ENCODE measurements around the gene KIF9. TPM values are rescaled to one million over a fixed set of nuclear protein-coding genes. Genes with fewer than 3 reads are reported as not detected.
A peak's percentile ranks its signal among the peaks of the same experiment; 100 is the strongest.
"Not testable (repeated sequence)": the region's sequence is repeated elsewhere in the genome, so short reads cannot be mapped to it uniquely, and the experiment has no call there.

Gene KIF9
- total RNA-seq, 1 experiment from 2014 or later: 5.7 TPM

DNA sequence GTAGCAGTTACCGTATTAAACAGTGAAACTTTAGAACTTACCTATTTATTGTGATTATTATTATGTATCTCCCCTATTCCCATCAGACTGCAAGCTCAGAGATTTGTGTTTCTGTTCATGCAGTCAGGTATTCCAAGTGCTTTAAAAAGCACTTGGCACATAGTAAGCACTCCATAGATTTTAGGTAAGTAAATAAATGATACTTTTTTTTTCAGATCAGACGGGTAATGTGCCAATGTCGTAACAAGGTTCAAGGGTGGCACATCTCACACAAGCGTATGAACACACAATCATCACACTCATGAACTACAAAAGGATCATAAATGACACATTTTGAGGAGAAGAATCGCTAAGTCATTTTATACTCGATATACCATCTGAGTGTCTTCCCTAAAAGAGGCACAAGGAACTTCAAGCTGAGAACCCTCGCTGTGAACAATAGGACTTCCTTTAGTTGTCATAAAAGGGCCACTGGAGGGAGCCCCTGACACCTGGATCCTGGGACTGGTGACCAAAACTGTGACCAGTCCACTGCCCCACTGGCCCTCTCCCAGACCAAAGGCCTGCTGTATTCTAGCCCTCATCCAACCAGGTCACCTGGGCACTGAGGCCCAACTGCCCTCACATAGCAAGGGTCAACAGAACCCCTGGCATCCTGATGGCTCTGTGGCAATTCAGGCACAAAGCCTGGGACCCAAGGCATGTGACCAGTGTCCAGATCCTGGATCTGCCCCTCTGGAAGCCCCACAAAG is 32.1 kb downstream of the KIF9 start:
- peak; percentile 40 for DNase-seq (ENCODE audit: low read depth)

DNA sequence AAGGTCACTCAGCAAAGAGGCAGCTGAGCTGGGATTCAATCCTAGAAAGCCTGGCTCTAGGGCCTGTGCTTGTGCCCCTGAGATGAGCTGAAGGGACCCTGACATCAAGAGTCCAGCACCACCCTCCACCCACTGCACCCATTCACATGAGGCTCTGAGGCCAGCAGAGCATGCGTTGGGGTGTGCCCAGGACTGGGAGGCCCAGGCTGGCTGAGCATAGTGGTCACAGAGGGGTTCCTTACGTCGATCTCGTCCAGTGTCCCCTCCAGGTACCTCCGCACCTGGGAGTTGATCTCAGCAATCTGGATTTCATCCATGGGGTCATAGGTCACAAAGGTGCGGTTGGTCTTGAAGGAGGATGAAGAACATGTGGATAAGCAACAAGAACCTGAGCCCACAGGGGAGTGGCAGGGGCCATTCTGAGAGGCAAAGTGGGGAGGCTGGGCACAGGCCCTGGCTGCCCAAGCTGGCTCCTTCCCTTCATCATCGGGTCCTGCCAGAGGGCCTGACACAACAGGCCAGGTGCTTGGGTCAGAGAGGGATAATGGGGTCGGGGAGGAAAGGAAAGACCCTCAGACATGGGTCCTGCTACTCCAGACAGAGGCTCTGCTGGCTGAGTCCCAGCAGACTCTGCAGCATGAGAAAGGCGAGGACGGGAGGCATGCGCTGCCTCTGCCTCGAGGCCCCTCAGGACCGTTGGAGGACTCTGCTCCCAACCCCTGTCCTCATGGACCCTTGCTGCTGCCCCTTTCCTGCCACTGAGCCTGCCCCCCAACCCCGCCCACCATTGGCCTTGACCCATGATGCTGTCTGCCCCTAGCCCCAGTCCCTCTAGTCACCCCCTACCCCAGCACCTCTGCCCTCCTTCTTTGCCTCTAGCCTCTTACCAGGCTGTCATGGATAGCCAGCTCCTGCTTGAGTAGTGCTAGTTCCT is 35.2 kb downstream of the KIF9 start:
- DNase-seq (ENCODE audit: low read depth): no peak

DNA sequence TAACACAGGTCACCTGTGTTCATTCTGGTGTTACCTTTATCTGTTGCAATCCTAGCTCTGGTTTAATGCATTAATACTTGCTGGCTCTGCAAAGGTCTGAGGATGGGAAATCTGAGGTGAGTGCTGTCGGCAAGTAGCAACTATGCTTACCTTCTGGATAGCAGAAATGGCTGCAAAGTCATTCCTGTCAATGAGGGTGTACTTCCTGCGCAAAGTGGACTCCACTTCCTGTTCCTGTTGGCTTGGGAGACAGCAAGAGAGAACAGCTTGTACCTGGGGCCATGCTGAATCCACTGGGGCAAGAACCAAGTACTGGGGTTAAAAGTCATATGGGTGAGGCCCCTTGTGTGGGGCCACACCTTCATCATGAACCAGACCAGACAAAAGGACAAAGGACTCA is 37.3 kb downstream of the KIF9 start:
- no peak for DNase-seq (ENCODE audit: low read depth)

DNA sequence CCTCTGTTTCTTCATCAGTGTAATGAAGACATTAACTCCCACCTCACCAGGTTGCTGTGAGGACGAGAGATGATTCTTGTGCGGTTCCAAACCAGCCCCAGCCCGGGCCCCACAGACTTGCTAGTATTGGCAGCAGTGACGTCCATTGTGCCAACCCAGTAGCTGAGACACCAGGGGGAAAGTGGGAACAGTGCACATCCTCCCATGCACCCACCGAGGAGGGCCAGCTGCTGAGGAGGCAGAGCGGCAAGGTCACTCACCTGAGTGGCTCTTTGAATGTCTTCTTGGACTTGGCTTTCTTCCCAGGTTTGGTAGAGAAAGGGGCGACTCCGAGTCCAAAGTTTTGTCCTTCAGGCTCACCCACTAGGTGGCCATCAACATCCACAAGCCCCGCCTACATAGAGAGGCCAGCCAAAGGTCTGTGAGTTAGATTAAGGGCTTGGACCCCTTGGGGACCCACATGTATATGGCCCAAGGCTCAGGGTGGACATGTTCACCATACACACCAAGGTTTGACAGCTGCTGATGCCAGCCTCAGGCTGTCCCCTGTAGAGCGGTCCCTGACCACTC is 38.0 kb downstream of the KIF9 start:
- no peak for DNase-seq (ENCODE audit: low read depth)

DNA sequence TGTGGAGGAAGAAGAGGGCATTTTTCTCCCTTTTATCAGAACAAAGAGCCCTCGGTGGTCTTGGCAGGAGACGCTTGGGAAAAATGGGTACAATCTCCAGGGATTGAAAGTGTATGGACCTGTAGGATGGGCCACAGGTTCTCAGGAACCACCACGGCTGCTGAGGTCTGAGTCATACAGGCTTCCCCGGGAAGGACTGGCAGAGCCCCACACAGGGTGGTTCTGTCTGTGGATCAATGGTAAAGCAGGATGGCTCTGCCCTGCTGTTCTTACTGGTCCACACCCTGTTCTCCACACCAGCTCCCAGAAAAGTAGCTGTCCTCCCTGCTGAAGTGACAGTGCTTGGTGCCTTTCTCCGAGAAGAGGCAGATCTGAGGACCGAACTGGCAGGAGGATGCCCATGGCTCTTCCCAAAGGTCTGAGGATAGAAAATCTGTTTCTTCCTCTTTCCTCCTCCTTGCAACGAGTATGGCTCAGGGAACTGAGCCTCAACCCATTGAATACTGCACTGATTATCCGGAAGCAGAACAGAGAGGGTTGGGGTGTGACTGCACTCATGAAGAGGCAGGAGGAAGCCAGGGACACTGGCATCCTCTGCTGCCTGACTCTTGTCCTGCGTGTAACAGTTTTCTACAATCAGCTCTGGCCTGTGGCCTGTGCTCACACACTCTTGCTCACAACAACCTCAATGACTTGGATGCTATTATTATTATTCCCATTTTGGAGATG is 39.0 kb downstream of the KIF9 start:
- DNase-seq (ENCODE audit: low read depth): no peak

DNA sequence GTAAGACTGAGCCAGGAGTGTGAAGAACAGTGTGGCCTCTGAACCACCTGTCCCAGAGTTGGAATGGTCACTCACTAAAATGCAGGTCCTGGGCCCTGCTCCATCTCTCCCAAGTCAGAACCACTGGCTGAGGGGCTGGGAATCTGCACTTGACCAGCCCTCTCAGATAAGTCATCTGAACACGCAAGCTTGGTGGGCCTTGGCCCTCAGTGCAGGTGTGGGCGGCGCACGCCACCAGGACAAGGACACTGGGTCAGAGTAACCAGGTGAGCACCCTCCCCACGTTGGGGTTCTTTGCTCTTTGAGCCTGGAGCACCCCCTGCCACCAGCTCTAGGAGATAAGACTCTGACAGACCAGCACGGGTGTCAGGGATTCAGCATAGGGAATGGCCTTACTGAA is 42.7 kb downstream of the KIF9 start:
- DNase-seq (ENCODE audit: low read depth): no peak

DNA sequence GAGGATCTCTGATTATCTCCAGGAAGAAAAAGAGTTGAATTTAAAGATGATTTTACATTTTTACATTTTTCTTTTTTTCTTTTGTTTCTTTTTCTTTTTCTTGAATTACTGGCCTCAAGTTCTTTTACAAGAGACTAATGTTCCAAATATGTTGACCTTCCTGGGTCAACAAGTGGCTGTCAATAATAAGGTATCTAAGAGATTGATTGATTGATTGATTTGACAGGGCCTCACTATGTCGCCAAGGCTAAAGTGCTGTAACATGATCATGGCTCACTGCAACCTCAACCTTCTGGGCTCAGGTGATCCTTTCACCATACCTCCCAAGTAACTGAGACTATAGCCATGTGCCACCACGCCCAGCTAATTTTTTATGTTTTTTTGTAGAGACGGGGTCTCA is 44.6 kb downstream of the KIF9 start:
- DNase-seq (ENCODE audit: low read depth): no peak

DNA sequence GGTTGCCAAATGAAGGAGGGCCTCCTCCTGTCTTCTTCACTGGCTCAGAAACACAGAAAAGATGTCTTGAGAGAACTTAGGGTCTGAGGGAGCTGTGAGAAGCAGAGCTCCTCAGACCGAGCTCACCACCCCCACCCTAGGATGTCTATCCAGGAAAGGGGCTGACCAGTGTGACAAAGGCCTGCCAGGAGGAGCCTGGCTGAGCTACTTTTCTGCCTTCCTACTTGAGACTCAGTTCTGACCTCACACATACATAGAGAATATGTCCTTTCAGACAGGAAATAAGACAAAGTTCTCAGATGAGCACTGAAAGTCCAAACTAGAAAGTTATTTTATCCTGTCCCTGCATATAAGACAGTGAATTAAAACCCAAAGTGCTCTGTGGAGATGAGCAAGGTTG is 54.5 kb downstream of the KIF9 start:
- no peak for DNase-seq (ENCODE audit: low read depth)

- no peak for DNase-seq (ENCODE audit: low read depth)
Measured at GRCh38 chr3:47227678-47228077, 54.9 kb downstream of the KIF9 start.

DNA sequence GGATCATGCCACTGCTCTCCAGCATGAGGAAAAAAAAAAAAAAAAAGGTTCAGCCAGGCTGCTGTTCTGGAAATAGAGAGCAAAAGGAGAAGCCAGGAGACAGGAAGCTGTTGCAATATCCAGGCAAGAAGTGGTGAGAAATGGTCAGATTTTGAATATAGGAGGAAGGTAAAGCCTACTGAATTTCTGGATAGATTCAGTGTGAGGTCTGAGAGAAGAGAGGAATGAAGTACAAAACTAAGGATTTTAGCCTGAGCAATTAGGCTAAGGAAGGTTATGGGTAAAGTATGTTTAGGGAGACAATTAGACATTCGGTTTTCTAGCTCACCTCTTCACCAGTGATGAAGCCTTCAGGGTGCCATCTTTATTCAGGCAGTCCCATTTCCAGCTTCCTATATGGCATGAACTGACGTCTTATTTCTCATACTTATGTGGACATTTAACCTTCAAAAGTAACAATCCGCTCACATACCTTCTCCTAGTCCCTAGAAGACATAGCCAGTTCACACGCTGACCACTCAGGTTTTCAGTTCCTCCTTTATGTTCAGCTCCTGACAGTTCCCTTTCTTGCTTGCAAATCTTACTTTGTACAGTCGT is 57.2 kb downstream of the KIF9 start:
- DNase-seq (ENCODE audit: low read depth): no peak

DNA sequence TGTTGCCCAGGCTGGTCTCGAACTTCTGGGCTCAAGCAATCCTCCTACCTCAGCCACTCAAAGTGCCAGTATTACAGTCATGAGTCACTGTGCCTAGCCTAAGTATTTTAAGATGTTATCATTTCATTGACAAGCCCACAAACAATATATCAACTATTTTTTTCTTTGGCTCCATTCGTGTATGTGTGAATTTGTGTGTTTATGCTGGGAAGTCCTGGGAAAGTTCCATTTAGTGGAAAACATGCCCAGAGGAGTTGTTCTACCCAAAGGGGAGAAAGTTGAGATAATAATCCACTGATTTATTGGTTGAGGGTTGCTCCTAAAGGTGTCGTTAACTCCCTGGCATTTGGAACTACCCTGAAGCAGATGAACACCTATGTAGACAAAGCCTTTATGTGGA is 58.8 kb downstream of the KIF9 start:
- DNase-seq (ENCODE audit: low read depth): no peak

- peak; percentile 9 for DNase-seq (ENCODE audit: low read depth)
Measured at GRCh38 chr3:47221798-47222197, 60.8 kb downstream of the KIF9 start.

- DNase-seq (ENCODE audit: low read depth): no peak
Measured at GRCh38 chr3:47210863-47211405, 71.7 kb downstream of the KIF9 start.

DNA sequence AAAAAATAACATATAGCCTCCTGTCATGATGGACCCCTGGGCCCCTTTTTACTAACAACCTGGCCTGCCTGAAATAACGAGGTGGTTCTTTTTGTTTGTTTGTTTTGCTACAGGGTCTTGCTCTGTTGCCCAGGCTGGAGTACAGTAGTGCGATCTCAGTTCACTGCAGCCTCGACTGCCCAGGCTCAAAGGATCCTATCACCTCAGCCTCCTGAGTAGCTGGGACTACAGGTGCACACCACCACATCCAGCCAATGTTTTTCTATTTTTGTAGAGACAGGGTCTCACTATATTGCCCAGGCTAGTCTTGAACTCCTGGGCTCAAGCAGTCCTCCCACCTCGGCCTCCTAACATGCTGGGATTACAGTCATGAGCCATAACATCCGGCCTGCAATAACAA is 76.6 kb downstream of the KIF9 start:
- not testable (repeated sequence) for DNase-seq (ENCODE audit: low read depth)

DNA sequence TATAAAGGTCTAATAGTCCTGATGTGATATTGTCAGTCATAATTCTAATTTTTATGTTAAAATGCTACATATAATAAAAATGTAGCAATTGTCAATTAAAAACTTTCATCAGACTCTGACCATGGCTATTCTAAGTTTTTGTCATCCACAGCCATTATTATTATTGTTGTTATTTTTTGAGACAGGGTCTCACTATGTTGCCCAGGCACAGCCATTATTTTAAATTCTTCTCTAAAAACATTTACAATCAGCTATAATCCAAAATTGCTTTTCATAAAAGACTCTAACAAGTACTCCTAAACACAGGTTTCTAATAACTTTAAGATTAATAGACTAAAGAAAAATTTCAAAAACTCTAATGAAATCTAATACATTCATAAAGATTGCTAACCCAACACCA is 77.7 kb downstream of the KIF9 start:
- no peak for DNase-seq (ENCODE audit: low read depth)

DNA sequence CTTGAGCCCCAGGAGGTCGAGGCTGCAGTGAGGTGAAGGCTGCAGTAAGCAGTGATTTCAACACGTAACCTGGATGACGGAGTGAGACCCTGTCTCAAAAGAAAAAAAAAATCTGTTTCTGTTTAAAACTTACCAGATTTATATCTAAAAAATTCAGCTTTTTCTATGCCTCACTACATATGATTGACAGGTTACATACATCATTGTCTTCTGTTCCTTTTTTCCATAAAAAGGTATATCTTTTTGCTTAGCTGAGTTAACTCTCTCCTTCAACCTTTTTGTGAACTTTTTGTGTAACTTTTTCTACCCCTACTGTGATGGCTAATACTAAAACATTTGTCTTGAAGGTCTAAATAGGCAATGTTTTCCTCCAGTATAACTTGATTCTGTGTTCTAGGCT is 80.1 kb downstream of the KIF9 start:
- no peak for DNase-seq (ENCODE audit: low read depth)

DNA sequence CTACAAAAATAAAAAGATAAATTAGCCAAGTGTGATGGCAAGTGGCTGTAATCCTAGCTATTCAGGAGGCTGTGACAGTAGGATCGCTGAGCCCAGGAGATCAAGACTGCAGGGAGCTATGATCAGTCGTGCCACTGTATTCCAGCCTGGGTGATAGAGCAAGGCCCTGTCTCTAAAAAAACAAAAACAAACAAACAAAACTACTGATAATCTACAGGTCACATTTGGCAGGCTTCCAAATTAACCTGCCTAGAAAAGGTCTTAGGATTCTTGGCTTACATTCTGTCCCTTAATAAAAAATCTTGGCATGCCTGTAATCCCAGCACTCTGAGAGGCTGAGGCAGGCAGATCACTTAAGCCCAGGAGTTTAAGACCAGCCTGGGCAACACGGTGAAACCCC is 85.3 kb downstream of the KIF9 start:
- no peak for DNase-seq (ENCODE audit: low read depth)

DNA sequence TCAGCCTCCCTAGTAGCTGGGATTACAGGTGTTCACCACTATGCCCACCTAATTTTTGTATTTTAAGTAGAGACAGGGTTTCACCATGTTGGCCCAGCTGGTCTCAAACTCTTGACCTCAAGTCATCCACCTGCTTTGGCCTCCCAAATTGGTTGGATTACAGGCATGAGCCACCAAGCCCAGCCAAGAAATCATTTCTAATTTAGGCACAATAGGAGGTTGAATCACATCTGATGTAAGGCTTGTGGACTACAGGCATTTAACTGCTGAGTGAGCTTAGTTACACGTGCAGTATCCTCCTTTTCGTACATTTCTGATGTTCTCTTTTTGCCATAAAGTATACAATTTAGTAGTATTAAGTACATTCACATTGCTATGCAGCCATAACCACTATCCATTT is 87.6 kb downstream of the KIF9 start:
- no peak for DNase-seq (ENCODE audit: low read depth)

GRCh38 chr3:47193871-47194859 is 88.4 kb downstream of the KIF9 start:
- peak; percentile 23 for DNase-seq (ENCODE audit: low read depth)

GRCh38 chr3:47186285-47186684 is 96.3 kb downstream of the KIF9 start:
- DNase-seq (ENCODE audit: low read depth): no peak

All from LHCN-M2 (cell line).